Measurements from ENCODE around the gene GIGYF2. TPM values are rescaled to one million over a fixed set of nuclear protein-coding genes. Genes with fewer than 3 reads are reported as not detected.

Gene GIGYF2
- total and polyA plus RNA-seq, 4 donors: 10.6 to 50.5 (median 26.7) TPM

DNA sequence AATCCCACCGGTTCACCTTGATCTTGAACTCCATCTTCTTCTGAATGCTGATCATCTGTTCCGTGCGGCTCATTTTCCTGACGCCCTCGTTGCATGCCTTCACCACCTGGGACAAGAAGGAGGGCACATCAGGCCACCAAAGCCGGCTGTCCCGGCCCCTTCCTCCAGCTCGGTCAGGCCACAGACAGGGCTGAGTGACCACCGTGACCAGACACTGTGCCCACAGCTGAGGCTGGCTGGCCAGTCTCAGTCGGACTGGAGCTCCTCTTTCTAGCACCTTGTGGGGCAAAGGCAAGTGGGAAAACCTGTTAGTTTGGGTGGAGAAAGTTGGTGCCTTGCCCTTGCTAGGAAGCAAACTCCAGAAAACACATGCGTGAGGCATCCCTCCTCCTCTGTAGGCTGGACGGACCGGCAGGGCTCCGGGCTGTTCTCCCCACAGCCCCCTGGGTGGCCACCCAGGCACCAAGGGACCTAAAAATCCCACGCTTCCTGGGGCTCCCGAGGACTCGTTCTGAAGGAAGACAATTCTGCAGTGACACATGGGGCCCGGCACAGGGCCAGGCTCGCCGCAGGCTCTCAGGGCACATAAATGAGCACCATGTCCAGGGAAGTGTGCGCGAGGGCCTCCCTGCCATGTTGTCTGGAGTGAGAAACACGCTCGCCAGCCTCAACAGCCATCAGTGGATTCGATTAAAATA lies 188.3 kb downstream of the GIGYF2 start:
- 90% methylated on average over 25 of the region's 25 CpGs for WGBS
- H3K36me3 ChIP-seq (ENCODE audit: control insufficient read depth in 4 of 4, insufficient read depth in 3 of 4, low read depth in 1 of 4, low read length in 3 of 4): peaks cover 4 to 43% (median 17%) of the 10 kb centered on the region in 4 donors
- no peak for DNase-seq (ENCODE audit: low spot score)

DNA sequence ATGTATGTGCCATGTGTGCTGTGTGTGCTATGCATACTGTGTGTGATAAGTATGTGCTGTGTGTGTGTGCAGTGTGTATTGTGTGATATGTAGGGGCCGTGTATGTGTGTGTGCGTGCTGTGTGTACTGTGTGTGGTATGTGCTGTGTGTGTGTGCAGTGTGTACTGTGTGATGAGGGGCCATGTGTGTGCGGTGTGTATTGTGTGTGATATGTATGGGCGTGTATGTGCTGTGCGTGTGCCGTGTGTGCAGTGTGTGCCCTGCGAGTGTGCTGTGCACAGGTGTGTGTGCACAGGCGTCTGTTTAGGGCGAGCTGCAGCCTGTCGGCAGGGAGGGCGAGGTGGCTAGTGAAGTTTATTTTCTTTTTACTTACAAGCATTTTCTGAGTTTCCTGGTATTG lies 189.0 kb downstream of the GIGYF2 start:
- 95% methylated on average over 11 of the region's 11 CpGs for WGBS
- DNase-seq (ENCODE audit: low spot score): no peak
- H3K9me3 ChIP-seq (ENCODE audit: control insufficient read depth in 4 of 4, low read length in 3 of 4): no peaks in the 10 kb centered on the region
- H3K27ac ChIP-seq (ENCODE audit: low read depth in 1 of 2, low read length in 2 of 2): no peak overlapping the region
- TF ChIP-seq RXRA (IDR thresholded peaks at IDR 0.05) (no peak), HNF4G (IDR thresholded peaks at IDR 0.05) (no peak), FOXA2 (IDR thresholded peaks at IDR 0.05) (no peak), FOXA1 (IDR thresholded peaks at IDR 0.05) (no peak), TAF1 (conservative IDR thresholded peaks at IDR 0.05) (no peak), JUND (IDR thresholded peaks at IDR 0.05) (no peak), SP1 (IDR thresholded peaks at IDR 0.05) (no peak), GABPA (IDR thresholded peaks at IDR 0.05 in 1 of 2, conservative IDR thresholded peaks at IDR 0.05 in 1 of 2) (no peak), YY1 (IDR thresholded peaks at IDR 0.05) (no peak)
- TF ChIP-seq, protein P1, sequence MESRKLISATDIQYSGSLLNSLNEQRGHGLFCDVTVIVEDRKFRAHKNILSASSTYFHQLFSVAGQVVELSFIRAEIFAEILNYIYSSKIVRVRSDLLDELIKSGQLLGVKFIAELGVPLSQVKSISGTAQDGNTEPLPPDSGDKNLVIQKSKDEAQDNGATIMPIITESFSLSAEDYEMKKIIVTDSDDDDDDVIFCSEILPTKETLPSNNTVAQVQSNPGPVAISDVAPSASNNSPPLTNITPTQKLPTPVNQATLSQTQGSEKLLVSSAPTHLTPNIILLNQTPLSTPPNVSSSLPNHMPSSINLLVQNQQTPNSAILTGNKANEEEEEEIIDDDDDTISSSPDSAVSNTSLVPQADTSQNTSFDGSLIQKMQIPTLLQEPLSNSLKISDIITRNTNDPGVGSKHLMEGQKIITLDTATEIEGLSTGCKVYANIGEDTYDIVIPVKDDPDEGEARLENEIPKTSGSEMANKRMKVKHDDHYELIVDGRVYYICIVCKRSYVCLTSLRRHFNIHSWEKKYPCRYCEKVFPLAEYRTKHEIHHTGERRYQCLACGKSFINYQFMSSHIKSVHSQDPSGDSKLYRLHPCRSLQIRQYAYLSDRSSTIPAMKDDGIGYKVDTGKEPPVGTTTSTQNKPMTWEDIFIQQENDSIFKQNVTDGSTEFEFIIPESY (IDR thresholded peaks at IDR 0.05): no peak
- TF ChIP-seq, protein P2, sequence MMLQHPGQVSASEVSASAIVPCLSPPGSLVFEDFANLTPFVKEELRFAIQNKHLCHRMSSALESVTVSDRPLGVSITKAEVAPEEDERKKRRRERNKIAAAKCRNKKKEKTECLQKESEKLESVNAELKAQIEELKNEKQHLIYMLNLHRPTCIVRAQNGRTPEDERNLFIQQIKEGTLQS (IDR thresholded peaks at IDR 0.05): no peak
- no peak overlapping the region for H3K9ac ChIP-seq (ENCODE audit: low read depth in 1 of 2, low read length in 2 of 2)
- peaks cover 4 to 43% (median 17%) of the 10 kb centered on the region in 4 donors for H3K36me3 ChIP-seq (ENCODE audit: control insufficient read depth in 4 of 4, insufficient read depth in 3 of 4, low read depth in 1 of 4, low read length in 3 of 4)
- H3K27me3 ChIP-seq (ENCODE audit: control insufficient read depth in 4 of 4, insufficient read depth in 4 of 4, low read length in 3 of 4): no peaks in the 10 kb centered on the region
- no peak overlapping the region for H3K4me3 ChIP-seq (ENCODE audit: low read depth in 1 of 3, low read length in 3 of 3)
- H3K4me1 ChIP-seq (ENCODE audit: control insufficient read depth in 4 of 4, insufficient read depth in 4 of 4, low read length in 3 of 4): no peaks in the 10 kb centered on the region

More for the DNA sequence above, 188.3 kb downstream of the GIGYF2 start:
- H3K9ac ChIP-seq (ENCODE audit: low read depth in 1 of 2, low read length in 2 of 2): no peak overlapping the region
- no peak overlapping the region for H3K27ac ChIP-seq (ENCODE audit: low read depth in 1 of 2, low read length in 2 of 2)
- H3K9me3 ChIP-seq (ENCODE audit: control insufficient read depth in 4 of 4, low read length in 3 of 4): no peaks in the 10 kb centered on the region
- no peaks in the 10 kb centered on the region for H3K27me3 ChIP-seq (ENCODE audit: control insufficient read depth in 4 of 4, insufficient read depth in 4 of 4, low read length in 3 of 4)
- no peaks in the 10 kb centered on the region for H3K4me1 ChIP-seq (ENCODE audit: control insufficient read depth in 4 of 4, insufficient read depth in 4 of 4, low read length in 3 of 4)
- TF ChIP-seq HNF4G (IDR thresholded peaks at IDR 0.05) (no peak), JUND (IDR thresholded peaks at IDR 0.05) (no peak), EGR1 (IDR thresholded peaks at IDR 0.05; ENCODE audit: low read depth in 2 of 2) (no peak), RXRA (IDR thresholded peaks at IDR 0.05) (no peak), SP1 (IDR thresholded peaks at IDR 0.05) (no peak), NR2F2 (IDR thresholded peaks at IDR 0.05) (no peak), YY1 (IDR thresholded peaks at IDR 0.05) (no peak)
- no peak overlapping the region for H3K4me3 ChIP-seq (ENCODE audit: low read depth in 1 of 3, low read length in 3 of 3)

DNA sequence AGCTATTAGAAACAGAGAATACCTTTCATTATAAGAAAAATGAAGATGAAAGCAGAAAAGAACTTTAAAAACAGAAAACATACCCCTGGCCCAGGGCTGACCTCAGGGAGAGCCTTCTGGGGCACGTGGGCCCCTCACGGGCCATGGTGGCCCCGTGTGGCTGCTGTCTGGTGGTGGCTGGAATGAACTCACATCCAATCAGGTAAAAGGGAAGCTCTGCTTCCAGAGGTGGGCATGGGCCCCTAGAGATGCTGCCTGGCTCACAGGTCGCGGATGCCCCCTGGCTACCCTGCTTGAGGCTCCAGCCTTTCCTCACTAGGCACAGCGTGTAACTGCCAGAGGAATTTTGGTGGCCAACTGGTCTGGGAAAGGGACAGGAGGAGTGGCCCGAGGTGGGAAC lies 189.5 kb downstream of the GIGYF2 start:
- no peak overlapping the region for H3K27ac ChIP-seq (ENCODE audit: low read depth in 1 of 2, low read length in 2 of 2)
- DNase-seq (ENCODE audit: low spot score): no peak
- H3K9me3 ChIP-seq (ENCODE audit: control insufficient read depth in 4 of 4, low read length in 3 of 4): no peaks in the 10 kb centered on the region
- no peak overlapping the region for H3K9ac ChIP-seq (ENCODE audit: low read depth in 1 of 2, low read length in 2 of 2)
- H3K36me3 ChIP-seq (ENCODE audit: control insufficient read depth in 4 of 4, insufficient read depth in 3 of 4, low read depth in 1 of 4, low read length in 3 of 4): peaks cover 4 to 43% (median 17%) of the 10 kb centered on the region in 4 donors
- WGBS: 93% methylated on average over 7 of the region's 7 CpGs
- H3K4me1 ChIP-seq (ENCODE audit: control insufficient read depth in 4 of 4, insufficient read depth in 4 of 4, low read length in 3 of 4): no peaks in the 10 kb centered on the region
- H3K4me3 ChIP-seq (ENCODE audit: low read depth in 1 of 3, low read length in 3 of 3): no peak overlapping the region
- H3K27me3 ChIP-seq (ENCODE audit: control insufficient read depth in 4 of 4, insufficient read depth in 4 of 4, low read length in 3 of 4): no peaks in the 10 kb centered on the region
- no peak for TF ChIP-seq TAF1 (conservative IDR thresholded peaks at IDR 0.05)
- TF ChIP-seq FOXA2 (IDR thresholded peaks at IDR 0.05): no peak
- TF ChIP-seq, protein P3, sequence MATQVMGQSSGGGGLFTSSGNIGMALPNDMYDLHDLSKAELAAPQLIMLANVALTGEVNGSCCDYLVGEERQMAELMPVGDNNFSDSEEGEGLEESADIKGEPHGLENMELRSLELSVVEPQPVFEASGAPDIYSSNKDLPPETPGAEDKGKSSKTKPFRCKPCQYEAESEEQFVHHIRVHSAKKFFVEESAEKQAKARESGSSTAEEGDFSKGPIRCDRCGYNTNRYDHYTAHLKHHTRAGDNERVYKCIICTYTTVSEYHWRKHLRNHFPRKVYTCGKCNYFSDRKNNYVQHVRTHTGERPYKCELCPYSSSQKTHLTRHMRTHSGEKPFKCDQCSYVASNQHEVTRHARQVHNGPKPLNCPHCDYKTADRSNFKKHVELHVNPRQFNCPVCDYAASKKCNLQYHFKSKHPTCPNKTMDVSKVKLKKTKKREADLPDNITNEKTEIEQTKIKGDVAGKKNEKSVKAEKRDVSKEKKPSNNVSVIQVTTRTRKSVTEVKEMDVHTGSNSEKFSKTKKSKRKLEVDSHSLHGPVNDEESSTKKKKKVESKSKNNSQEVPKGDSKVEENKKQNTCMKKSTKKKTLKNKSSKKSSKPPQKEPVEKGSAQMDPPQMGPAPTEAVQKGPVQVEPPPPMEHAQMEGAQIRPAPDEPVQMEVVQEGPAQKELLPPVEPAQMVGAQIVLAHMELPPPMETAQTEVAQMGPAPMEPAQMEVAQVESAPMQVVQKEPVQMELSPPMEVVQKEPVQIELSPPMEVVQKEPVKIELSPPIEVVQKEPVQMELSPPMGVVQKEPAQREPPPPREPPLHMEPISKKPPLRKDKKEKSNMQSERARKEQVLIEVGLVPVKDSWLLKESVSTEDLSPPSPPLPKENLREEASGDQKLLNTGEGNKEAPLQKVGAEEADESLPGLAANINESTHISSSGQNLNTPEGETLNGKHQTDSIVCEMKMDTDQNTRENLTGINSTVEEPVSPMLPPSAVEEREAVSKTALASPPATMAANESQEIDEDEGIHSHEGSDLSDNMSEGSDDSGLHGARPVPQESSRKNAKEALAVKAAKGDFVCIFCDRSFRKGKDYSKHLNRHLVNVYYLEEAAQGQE (IDR thresholded peaks at IDR 0.05): no peak
- TF ChIP-seq NR2F2 (IDR thresholded peaks at IDR 0.05): no peak
- TF ChIP-seq, protein P4, sequence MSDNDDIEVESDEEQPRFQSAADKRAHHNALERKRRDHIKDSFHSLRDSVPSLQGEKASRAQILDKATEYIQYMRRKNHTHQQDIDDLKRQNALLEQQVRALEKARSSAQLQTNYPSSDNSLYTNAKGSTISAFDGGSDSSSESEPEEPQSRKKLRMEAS (IDR thresholded peaks at IDR 0.05): no peak
- TF ChIP-seq FOXA1 (IDR thresholded peaks at IDR 0.05): no peak
- no peak for TF ChIP-seq GABPA (IDR thresholded peaks at IDR 0.05 in 1 of 2, conservative IDR thresholded peaks at IDR 0.05 in 1 of 2)
- TF ChIP-seq HNF4A (conservative IDR thresholded peaks at IDR 0.05): no peak
- TF ChIP-seq, protein P1 (IDR thresholded peaks at IDR 0.05): no peak
- TF ChIP-seq, protein P5, sequence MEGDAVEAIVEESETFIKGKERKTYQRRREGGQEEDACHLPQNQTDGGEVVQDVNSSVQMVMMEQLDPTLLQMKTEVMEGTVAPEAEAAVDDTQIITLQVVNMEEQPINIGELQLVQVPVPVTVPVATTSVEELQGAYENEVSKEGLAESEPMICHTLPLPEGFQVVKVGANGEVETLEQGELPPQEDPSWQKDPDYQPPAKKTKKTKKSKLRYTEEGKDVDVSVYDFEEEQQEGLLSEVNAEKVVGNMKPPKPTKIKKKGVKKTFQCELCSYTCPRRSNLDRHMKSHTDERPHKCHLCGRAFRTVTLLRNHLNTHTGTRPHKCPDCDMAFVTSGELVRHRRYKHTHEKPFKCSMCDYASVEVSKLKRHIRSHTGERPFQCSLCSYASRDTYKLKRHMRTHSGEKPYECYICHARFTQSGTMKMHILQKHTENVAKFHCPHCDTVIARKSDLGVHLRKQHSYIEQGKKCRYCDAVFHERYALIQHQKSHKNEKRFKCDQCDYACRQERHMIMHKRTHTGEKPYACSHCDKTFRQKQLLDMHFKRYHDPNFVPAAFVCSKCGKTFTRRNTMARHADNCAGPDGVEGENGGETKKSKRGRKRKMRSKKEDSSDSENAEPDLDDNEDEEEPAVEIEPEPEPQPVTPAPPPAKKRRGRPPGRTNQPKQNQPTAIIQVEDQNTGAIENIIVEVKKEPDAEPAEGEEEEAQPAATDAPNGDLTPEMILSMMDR (IDR thresholded peaks at IDR 0.05; ENCODE audit: low read depth, low read length, missing input control): no peak
- no peak for TF ChIP-seq YY1 (IDR thresholded peaks at IDR 0.05)
